Measurements from ENCODE around the gene TRAIP. TPM values are rescaled to one million over a fixed set of nuclear protein-coding genes. Genes with fewer than 3 reads are reported as not detected.

The TRAIP gene
- polyA plus RNA-seq, 1 donor from 2014 or later, result 7.6 TPM

DNA sequence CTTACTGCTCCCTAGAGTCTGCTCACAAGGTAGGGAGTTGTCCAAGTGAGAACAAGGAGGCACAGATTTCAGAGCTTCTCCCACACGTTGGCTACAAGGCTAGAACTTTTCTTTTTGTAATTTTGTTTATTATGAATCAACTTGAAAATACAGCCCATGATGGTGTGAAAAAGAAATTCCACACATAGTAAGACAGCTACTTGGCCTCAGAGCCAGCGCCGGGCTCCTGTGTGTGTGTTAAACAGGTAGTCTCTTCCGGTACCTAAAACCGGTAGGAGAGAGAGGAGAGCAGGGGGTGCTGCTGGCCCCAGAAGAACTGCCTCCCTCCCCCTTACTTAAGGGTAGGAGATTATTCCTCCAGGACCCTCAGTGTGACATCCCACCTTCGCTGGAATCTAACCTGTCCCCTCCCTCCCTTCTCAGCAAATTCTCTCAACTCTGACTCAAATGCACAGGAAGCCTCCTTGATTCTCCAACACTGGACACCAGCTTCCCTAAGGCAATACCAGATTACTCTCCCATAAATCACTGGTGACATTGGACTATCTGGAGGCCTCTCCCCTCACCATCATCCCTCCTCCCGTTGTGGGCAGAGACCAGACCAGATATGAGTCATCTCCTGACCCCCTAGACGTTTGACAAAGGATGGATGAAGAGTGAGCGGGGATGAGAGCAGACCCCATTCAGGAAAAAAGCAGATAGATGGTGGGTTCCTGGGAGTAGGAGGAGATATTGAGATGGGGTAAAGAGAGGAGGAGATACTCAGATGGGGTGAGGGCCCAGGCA, 65.5 kb downstream of the TRAIP start:
- Histone ChIP-seq H3K9me2 (ENCODE audit: insufficient read depth, low read length) (no peaks in the 10 kb centered on the region), H4K20me1 (ENCODE audit: insufficient read depth) (no peaks in the 10 kb centered on the region), H3K9ac (ENCODE audit: low read length) (peak overlapping the region; percentile 56), H3K4me3 (ENCODE audit: low read length) (peak overlapping the region; percentile 25), H3K27me3 (ENCODE audit: insufficient read depth, low read depth, low read length) (no peaks in the 10 kb centered on the region), H3K36me3 (ENCODE audit: insufficient read depth, low read length) (no peaks in the 10 kb centered on the region), H3K9me3 (ENCODE audit: low read length) (no peaks in the 10 kb centered on the region), H3K4me2 (ENCODE audit: low read length) (peak overlapping the region; percentile 11), H3K79me2 (replicated peaks; ENCODE audit: insufficient read depth, low read length) (peaks cover 5% of the 10 kb centered on the region), H2AFZ (ENCODE audit: low read depth, low read length) (peak overlapping the region; percentile 66), H3F3A (ENCODE audit: insufficient read depth, low read length, poor library complexity, severe bottlenecking) (no peaks in the 10 kb centered on the region), H3K27ac (ENCODE audit: low read length) (peak overlapping the region; percentile 89)
- no peak for TF ChIP-seq EP300 (conservative IDR thresholded peaks at IDR 0.05; ENCODE audit: poor library complexity, severe bottlenecking)
- no peak for TF ChIP-seq TAF1 (IDR thresholded peaks at IDR 0.05; ENCODE audit: low read depth)
- no peak for TF ChIP-seq REST (IDR thresholded peaks at IDR 0.05; ENCODE audit: borderline replicate concordance)
- TF ChIP-seq EZH2 (IDR thresholded peaks at IDR 0.05; ENCODE audit: borderline replicate concordance, insufficient read depth, low read length, poor library complexity, severe bottlenecking), result no peak
- TF ChIP-seq, protein P1, sequence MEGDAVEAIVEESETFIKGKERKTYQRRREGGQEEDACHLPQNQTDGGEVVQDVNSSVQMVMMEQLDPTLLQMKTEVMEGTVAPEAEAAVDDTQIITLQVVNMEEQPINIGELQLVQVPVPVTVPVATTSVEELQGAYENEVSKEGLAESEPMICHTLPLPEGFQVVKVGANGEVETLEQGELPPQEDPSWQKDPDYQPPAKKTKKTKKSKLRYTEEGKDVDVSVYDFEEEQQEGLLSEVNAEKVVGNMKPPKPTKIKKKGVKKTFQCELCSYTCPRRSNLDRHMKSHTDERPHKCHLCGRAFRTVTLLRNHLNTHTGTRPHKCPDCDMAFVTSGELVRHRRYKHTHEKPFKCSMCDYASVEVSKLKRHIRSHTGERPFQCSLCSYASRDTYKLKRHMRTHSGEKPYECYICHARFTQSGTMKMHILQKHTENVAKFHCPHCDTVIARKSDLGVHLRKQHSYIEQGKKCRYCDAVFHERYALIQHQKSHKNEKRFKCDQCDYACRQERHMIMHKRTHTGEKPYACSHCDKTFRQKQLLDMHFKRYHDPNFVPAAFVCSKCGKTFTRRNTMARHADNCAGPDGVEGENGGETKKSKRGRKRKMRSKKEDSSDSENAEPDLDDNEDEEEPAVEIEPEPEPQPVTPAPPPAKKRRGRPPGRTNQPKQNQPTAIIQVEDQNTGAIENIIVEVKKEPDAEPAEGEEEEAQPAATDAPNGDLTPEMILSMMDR (IDR thresholded peaks at IDR 0.05; ENCODE audit: poor library complexity, severe bottlenecking), result no peak
- no peak for TF ChIP-seq SMC3 (conservative IDR thresholded peaks at IDR 0.05; ENCODE audit: poor library complexity)
- TF ChIP-seq POLR2AphosphoS5 (IDR thresholded peaks at IDR 0.05), result no peak
- TF ChIP-seq RAD21 (conservative IDR thresholded peaks at IDR 0.05), result no peak
- no peak for TF ChIP-seq MXI1 (conservative IDR thresholded peaks at IDR 0.05; ENCODE audit: poor library complexity, severe bottlenecking)

DNA sequence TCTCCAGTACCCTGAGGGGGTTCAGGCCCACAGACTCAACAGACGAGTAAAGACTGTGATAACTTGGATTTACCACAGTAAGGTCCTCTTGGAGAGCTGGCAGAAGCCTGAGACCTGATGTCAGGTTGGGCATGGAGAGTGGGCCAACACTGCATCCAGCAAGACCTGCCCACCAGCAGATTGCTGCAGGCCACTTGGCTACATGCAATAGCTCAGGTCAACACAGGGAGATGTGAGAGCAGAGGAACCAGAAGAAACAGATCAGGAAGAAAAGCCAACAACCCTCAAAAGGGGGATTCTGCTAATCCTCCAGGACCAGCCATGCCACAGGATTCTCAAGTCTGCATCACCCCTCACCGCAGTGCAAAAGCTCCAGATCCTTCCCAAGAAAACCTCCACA, 68.3 kb downstream of the TRAIP start:
- H3K9ac ChIP-seq (ENCODE audit: low read length), result no peak overlapping the region
- TF ChIP-seq EZH2 (IDR thresholded peaks at IDR 0.05; ENCODE audit: borderline replicate concordance, insufficient read depth, low read length, poor library complexity, severe bottlenecking), result no peak
- no peak for TF ChIP-seq EP300 (conservative IDR thresholded peaks at IDR 0.05; ENCODE audit: poor library complexity, severe bottlenecking)
- TF ChIP-seq TAF1 (IDR thresholded peaks at IDR 0.05; ENCODE audit: low read depth), result no peak
- no peak for TF ChIP-seq REST (IDR thresholded peaks at IDR 0.05; ENCODE audit: borderline replicate concordance)
- no peak for TF ChIP-seq SMC3 (conservative IDR thresholded peaks at IDR 0.05; ENCODE audit: poor library complexity)
- TF ChIP-seq POLR2AphosphoS5 (IDR thresholded peaks at IDR 0.05), result no peak
- no peak for TF ChIP-seq MXI1 (conservative IDR thresholded peaks at IDR 0.05; ENCODE audit: poor library complexity, severe bottlenecking)
- TF ChIP-seq, protein P1 (IDR thresholded peaks at IDR 0.05; ENCODE audit: poor library complexity, severe bottlenecking), result no peak
- no peak for TF ChIP-seq RAD21 (conservative IDR thresholded peaks at IDR 0.05)
- H3K9me2 ChIP-seq (ENCODE audit: insufficient read depth, low read length), result no peaks in the 10 kb centered on the region
- no peaks in the 10 kb centered on the region for H3K27me3 ChIP-seq (ENCODE audit: insufficient read depth, low read depth, low read length)
- no peak overlapping the region for H2AFZ ChIP-seq (ENCODE audit: low read depth, low read length)
- no peak overlapping the region for H3K27ac ChIP-seq (ENCODE audit: low read length)
- H3K4me2 ChIP-seq (ENCODE audit: low read length), result no peak overlapping the region
- H3F3A ChIP-seq (ENCODE audit: insufficient read depth, low read length, poor library complexity, severe bottlenecking), result no peaks in the 10 kb centered on the region
- H3K36me3 ChIP-seq (ENCODE audit: insufficient read depth, low read length), result no peaks in the 10 kb centered on the region
- H3K4me3 ChIP-seq (ENCODE audit: low read length), result no peak overlapping the region
- no peaks in the 10 kb centered on the region for H4K20me1 ChIP-seq (ENCODE audit: insufficient read depth)
- H3K79me2 ChIP-seq (replicated peaks; ENCODE audit: insufficient read depth, low read length), result peaks cover 31% of the 10 kb centered on the region
- H3K9me3 ChIP-seq (ENCODE audit: low read length), result no peaks in the 10 kb centered on the region
